Stimulated activated CD4-positive, alpha-beta T cell treated with anti-CD3 and anti-CD28 coated beads, Interleukin-2, amount 100 ng/mL, for 48 hours (primary cell): ENCODE data around the gene CTDP1.
"Not testable (repeated sequence)": the region's sequence is repeated elsewhere in the genome, so short reads cannot be mapped to it uniquely, and the experiment has no call there.

Source experiments
- DNase-seq, 2 donors: peaks; one replicate each; pipeline ENCODE4 v3.0.0-alpha.2; 2020

Gene CTDP1

DNA sequence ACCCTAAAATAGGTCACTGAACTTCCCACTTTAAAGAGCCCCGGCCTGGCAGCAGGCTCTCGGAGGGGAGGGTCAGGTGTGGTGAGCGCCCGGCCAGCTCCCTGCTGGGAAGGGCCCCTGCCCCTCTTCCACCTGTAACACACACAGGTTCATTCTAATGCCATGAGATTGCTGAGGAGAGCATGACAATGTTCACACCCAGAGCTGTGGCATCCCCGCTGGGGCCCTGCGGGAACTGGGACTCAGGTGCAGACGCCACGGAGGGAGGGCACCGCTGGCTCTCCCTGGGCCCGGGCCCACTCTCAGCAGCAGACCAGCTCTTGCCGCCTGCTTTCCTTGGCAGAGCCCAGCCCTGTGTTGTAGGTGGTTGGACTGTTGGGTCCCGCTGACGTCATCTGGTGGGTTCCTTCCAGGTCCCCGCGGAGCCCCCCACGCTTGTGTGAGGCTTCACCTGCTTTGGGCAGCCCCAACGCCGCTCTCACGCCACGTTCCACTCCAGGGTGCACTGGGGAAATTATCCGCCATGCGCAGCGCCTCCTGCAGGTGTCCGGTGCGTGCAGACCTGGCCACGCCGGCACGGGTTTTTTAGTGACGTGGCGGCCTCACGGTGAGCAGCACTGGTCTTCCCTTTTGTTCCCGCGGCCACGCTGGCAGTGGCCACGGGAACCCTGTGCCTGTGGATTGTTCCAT, 67.7 kb downstream of the CTDP1 start:
- DNase-seq, result no peak

DNA sequence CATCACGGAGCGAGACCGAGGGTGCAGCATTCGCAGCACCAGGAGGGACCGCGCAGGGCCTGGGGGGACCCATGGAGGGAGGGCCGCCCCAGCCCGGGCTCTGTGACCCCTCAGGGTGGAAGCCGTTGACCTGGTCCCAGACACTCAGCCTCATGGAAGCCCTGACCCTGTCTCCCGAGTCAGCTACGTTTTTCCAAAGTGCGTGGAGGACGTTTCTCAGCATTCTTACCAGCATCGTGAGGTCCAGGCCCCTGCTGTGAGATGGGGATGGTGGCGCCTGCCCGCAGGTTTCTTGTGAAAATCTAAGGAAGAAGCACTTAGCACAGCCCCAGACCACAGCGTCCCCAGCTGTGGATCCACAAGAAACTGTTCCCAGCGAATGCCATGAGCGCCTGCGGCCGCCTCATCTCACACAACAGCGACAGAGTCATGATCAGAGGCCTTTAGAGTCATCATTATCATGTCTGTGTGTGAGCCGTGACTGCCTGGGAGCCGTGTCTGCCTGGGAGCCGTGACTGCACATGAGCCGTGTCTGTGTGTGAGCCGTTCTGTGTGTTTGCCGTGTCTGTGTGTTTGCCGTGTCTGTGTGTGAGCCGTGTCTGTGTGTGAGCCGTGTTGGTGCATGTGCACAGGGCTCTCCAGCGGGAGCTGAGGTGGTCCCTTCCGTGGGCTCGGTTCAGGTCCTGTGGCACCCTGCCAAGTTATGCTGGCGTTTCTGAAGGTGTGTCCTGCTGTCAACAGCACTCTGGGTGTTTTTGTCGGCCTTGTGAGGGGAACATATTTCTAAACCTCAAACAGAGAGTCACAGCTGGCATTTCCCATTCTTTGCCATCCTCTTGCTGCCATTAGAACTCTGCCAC, 68.9 kb downstream of the CTDP1 start:
- DNase-seq, result no peak

DNA sequence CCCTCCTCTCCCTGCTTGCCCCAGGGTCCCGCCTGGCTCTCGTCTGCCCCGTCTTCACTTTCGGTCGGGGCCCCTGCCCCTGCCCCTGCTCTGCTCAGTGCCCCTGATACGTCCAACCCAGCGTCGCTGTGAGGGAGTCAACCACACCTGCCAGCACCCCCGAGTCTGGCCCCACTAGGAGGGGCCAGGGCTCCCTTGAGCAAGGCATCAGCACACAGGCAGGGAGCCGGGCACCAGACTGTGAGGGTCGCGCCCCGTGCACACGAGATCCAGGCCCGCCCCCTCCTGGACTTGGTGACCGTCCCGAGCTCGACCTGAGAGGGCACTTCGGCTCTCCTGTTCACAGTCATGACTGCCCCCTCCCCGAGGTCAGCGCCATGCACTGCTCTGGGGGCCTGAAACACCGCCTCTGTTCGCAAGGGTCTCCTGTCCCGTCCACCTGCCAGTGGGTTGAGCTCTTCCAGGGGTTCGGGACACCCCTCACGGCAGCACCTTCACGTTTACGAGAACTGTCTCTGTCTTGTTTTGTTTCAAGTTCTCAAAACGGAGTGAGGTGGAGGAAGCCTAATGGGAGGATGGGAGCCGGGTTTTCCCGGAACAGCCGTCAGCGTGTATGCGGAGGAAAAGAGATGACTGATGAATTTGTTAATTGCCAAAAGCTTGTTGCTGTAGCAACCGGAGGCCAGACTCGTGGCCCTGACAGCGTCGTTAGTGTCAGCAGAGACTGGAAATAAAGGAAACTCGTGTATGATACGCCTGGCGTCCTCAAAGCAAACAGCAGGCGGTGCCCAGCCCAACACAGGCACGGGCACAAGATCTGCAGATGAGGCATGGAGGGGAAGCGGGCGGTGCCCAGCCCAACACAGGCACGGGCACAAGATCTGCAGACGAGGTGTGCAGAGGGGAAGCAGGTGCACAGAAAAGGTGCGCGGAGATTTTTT, 69.9 kb downstream of the CTDP1 start:
- no peak for DNase-seq

GRCh38 chr18:79750980-79751571, 71.5 kb downstream of the CTDP1 start:
- no peak for DNase-seq

GRCh38 chr18:79751918-79752578, 72.4 kb downstream of the CTDP1 start:
- not testable (repeated sequence) for DNase-seq

DNA sequence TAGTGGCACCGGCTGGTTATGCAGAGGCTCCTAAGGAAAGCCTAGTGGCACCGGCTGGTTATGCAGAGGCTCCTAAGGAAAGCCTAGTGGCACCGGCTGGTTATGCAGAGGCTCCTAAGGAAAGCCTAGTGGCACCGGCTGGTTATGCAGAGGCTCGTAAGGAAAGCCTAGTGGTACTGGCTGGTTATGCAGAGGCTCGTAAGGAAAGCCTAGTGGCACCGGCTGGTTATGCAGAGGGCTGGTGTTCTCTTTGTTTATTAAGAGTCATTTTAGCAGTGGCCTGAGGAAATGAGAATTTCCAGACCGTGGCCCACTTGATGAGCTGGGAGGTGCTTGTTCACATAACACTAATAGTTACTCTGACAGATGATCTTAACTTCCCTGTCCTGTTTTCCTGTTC, 73.3 kb downstream of the CTDP1 start:
- DNase-seq, result not testable (repeated sequence)

DNA sequence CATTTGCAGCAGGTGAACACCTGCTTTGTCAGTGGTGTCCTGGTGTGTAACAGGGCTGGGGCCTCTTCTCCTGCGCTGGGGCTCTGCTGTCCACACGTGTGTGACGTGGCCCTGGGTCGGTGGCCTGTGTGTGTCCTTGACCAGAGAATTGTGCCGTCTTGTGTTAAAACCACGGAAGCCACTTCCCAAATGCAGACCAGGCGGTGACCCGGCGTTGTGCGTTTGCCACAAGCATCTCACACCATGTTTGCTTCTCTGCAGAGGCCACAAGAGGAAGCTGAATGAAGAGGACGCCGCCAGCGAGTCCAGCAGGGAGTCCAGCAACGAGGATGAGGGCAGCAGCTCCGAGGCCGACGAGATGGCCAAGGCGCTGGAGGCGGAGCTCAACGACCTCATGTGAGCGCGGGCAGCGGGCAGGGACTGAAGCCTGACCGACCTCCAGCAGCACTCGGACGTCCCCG, 73.8 kb downstream of the CTDP1 start:
- DNase-seq, result no peak

GRCh38 chr18:79754022-79754761, 74.6 kb downstream of the CTDP1 start:
- DNase-seq, result no peak

DNA sequence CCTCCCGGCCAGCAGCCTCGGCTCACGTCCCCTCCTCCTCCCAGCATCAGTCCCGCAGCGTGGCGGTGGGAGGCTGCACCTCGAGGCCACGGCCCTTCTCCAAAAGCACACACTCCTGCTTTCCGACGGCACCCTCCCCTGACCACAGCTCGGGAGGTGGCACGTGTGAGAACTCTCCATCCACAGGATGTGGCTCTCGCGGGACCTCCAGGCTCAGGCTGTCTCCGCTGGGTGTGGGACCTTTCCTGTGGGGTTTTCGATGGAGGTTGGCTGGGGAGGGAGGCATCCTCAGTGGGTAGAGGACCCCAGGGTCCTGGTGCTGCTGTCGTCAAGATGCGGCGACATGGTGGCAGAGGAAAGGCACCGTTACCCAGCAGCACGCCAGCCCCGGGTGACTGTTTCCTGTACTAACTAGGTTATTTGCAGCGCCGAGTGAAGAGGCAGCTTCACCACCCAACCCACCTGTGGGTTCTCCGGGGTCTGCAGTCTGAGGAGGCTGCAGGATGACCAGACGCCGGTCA, 75.3 kb downstream of the CTDP1 start:
- DNase-seq, result no peak

DNA sequence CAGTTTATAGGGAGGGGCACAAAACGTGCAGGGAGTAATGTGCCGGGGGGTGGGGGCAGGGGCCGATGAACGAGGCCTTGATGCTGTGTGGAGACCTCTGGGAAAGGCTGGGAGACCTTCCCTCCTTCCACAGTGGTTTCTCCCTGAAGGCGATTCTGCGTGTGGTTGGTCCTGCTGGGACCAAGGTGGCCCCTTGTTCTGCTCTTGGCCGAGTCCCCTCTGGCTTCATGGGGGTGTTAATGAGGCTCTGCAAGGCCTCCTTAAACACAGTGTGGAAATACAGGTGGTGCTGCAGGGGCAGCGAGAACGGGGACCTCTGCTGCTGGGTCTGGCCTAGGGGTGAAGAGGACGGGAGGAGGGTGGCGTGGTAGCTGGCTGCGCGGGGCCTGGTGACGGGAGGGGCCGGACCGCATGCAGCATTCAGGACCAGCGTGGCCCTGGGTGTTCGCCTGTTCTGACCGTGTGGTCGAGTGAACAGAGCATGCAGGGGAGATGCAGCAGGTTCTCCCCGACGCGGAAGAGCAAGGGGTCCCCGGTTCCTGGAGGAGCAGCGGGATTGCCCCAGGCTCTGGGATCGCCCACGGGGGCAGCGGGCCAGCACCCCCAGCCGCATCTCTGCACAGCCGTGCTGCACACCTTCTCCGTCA, 76.0 kb downstream of the CTDP1 start:
- DNase-seq, result no peak

GRCh38 chr18:79756143-79756500, 76.5 kb downstream of the CTDP1 start:
- DNase-seq, result no peak

- DNase-seq, result no peak
Measured at GRCh38 chr18:79756826-79757225, 77.2 kb downstream of the CTDP1 start.

DNA sequence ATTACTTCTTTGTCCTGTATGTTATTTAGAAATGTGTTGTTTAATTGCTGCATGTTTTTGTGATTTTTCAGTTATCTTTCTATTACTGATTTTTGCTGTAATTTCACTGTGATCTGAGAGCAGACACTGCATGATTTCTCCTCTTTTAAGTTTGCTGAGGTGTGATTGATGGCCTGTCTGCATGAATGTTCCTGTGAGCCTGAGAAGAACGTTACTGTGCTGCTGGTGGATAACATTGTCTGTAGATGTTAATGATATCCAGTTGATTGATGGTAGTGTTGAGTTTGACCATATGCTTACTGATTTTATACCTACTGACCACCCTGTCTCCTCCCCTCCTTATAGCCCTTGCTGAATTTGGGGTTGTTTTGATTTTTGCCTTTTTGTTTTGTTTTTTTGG, 80.7 kb downstream of the CTDP1 start:
- DNase-seq, result no peak

DNA sequence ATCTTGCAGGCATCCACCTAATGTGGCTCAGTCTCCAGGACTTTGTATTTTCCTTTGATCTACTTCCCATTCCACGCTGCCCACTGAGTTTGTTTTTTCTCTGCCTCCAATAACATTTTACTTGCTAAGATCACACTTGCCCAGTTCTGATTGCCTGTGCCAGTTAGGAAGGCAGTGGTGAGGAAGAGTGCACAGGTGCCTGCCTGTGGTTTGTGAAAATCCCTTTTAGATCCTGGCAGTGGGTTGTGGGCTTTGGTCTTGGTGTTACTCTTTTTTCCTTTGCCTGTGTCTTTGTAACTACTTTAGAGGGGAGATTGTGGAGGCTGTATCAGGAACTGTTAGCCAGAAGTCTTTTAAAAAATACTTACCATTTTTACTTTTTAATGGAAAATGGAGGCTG, 81.3 kb downstream of the CTDP1 start:
- no peak for DNase-seq

GRCh38 chr18:79763407-79763806, 83.8 kb downstream of the CTDP1 start:
- DNase-seq, result no peak

DNA sequence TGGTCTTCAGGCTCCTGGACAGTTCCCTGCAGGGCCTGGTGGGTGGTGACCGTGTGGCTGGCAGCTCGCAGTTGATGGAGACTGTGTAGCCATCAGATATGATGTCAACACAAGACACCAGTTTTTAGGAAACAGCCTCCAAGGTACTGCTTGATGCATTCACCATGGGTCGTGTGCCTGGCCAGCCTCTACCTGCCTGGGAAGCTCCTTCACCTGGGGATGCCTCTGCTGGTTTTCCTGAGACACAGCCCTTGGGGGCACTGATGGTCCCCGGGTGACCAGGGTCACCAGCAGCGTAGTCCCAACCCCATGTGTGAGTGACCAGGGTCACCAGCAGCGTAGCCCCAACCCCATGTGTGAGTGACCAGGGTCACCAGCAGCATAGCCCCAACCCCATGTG, 84.5 kb downstream of the CTDP1 start:
- no peak for DNase-seq

- DNase-seq, result no peak
Measured at GRCh38 chr18:79765491-79766245, 86.1 kb downstream of the CTDP1 start.

DNA sequence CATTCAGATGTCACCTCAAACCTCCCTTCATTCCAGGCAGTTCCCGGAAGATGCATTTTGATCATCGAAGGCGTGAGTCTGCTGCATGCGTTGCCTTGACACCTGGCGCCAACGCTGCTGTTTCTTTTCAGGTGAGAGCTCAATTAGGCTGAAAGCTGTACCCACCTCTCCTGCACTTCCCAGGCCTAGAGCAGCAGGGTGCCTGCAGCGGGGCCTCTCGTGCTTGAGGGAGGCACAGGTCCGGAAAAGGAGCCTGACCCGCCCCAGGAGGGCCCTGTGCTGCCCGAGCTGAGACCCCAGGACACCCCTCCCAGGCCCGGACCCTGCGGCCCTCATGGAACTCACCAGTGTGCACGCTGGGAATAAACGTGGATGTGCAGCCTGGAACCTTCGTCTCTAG, 86.7 kb downstream of the CTDP1 start:
- DNase-seq, result no peak

- no peak for DNase-seq
Measured at GRCh38 chr18:79768745-79769144, 89.1 kb downstream of the CTDP1 start.
